Bronchial epithelial cell (primary cell): ENCODE data around the gene EMSY. TPM values are rescaled to one million over a fixed set of nuclear protein-coding genes. Genes with fewer than 3 reads are reported as not detected.
"Not testable (repeated sequence)": the region's sequence is repeated elsewhere in the genome, so short reads cannot be mapped to it uniquely, and the experiment has no call there.

Source experiments
- DNase-seq: peaks from one replicate; pipeline ENCODE4 v3.0.0-alpha.2; 2010; ENCODE audit warnings: low read depth
- FAIRE-seq: peaks from 2 replicates; lab custom pipeline; 2011; peaks lifted over from hg19 to GRCh38; lab: Jason Lieb, UNC
- H3K27me3 ChIP-seq: 2 replicates; pipeline ENCODE4 v1.5.1; 2011; ENCODE audit warnings: low read length; ENCODE audit not compliant: control insufficient read depth, insufficient read depth
- H3K36me3 ChIP-seq: 2 replicates; pipeline ENCODE4 v1.5.1; 2011; ENCODE audit warnings: low read length; ENCODE audit not compliant: control insufficient read depth, insufficient read depth
- H3K4me3 ChIP-seq: 2 replicates; pipeline ENCODE4 v1.5.1; 2011; ENCODE audit warnings: mild to moderate bottlenecking, low read depth, low read length, control low read depth
- CTCF ChIP-seq: IDR thresholded peaks from 2 replicates; pipeline ENCODE4 v1.5.1; 2011; ENCODE audit warnings: mild to moderate bottlenecking, moderate library complexity, low read length, control low read depth, inconsistent platforms; ENCODE audit not compliant: insufficient read depth, severe bottlenecking
- total RNA-seq: library from RNA; depleted of rRNA; stranded (reverse); fragments of >200 nt; gene quantifications from 2 replicates; pipeline ENCODE4 v1.2.1, GENCODE V29; 2014

The EMSY gene
- total RNA-seq, 1 donor from 2014 or later: 6.1 TPM

GRCh38 chr11:76568621-76569020, 123.8 kb downstream of the EMSY start:
- H3K27me3 ChIP-seq: no peaks in the 10 kb centered on the region
- H3K36me3 ChIP-seq: no peaks in the 10 kb centered on the region
- no peak for FAIRE-seq
- no peak overlapping the region for H3K4me3 ChIP-seq
- DNase-seq: no peak
- no peak for TF ChIP-seq CTCF

GRCh38 chr11:76572181-76572875, 127.5 kb downstream of the EMSY start:
- not testable (repeated sequence) for FAIRE-seq

GRCh38 chr11:76574406-76574805, 129.6 kb downstream of the EMSY start:
- Histone ChIP-seq H3K4me3 (no peak overlapping the region), H3K36me3 (no peaks in the 10 kb centered on the region), H3K27me3 (no peaks in the 10 kb centered on the region)
- no peak for TF ChIP-seq CTCF
- no peak for DNase-seq
- no peak for FAIRE-seq

More at GRCh38 chr11:76572181-76572875, 127.5 kb downstream of the EMSY start:
- DNase-seq, H3K4me3 ChIP-seq, H3K27me3 ChIP-seq, H3K36me3 ChIP-seq: not testable (repeated sequence)

- no peak overlapping the region for H3K4me3 ChIP-seq
- TF ChIP-seq CTCF: no peak
- DNase-seq: no peak
- no peaks in the 10 kb centered on the region for H3K36me3 ChIP-seq
- no peaks in the 10 kb centered on the region for H3K27me3 ChIP-seq
- FAIRE-seq: no peak
Measured at GRCh38 chr11:76574879-76575278, 130.1 kb downstream of the EMSY start.

- TF ChIP-seq CTCF: no peak
- DNase-seq: peak; percentile 92
- Histone ChIP-seq H3K36me3 (no peaks in the 10 kb centered on the region), H3K27me3 (no peaks in the 10 kb centered on the region), H3K4me3 (no peak overlapping the region)
- no peak for FAIRE-seq
Measured at GRCh38 chr11:76577226-76577920, 132.6 kb downstream of the EMSY start.

- no peak for TF ChIP-seq CTCF
- DNase-seq (no peak), FAIRE-seq (no peak)
- H3K4me3 ChIP-seq: no peak overlapping the region
- H3K27me3 ChIP-seq: no peaks in the 10 kb centered on the region
- H3K36me3 ChIP-seq: no peaks in the 10 kb centered on the region
Measured at GRCh38 chr11:76577921-76578653, 133.3 kb downstream of the EMSY start.
